ENCODE data around the gene TDRD15.
"Not testable (repeated sequence)": the region's sequence is repeated elsewhere in the genome, so short reads cannot be mapped to it uniquely, and the experiment has no call there.

TDRD15 gene

GRCh38 chr2:21123473-21124393, at the start of gene TDRD15:
TSS of gene TDRD15 (plus strand) at chr2:21123968. CDS start at chr2:21137468, 13,500 bp downstream.
- no peak for FAIRE-seq

- FAIRE-seq, result no peak
These were observed 45.5 kb upstream of the TDRD15 start for GRCh38 chr2:21078296-21078695.

GRCh38 chr2:21083482-21083881, 40.3 kb upstream of the TDRD15 start:
- FAIRE-seq, result no peak

- no peak for FAIRE-seq
These were observed 39.4 kb upstream of the TDRD15 start for GRCh38 chr2:21084401-21084800.

GRCh38 chr2:21092308-21092869, 31.4 kb upstream of the TDRD15 start:
- FAIRE-seq, result no peak

- no peak for FAIRE-seq
These were observed 28.6 kb upstream of the TDRD15 start for GRCh38 chr2:21095178-21095577.

- no peak for FAIRE-seq
These were observed 28.1 kb upstream of the TDRD15 start for GRCh38 chr2:21095714-21096113.

GRCh38 chr2:21096458-21096857, 27.3 kb upstream of the TDRD15 start:
- no peak for FAIRE-seq

GRCh38 chr2:21097331-21097730, 26.4 kb upstream of the TDRD15 start:
- FAIRE-seq, result no peak

- no peak for FAIRE-seq
These were observed 25.5 kb upstream of the TDRD15 start for GRCh38 chr2:21098294-21098693.

- no peak for FAIRE-seq
These were observed 24.4 kb upstream of the TDRD15 start for GRCh38 chr2:21099281-21099907.

- not testable (repeated sequence) for FAIRE-seq
These were observed 22.1 kb upstream of the TDRD15 start for GRCh38 chr2:21101514-21102155.

- FAIRE-seq, result no peak
These were observed 21.4 kb upstream of the TDRD15 start for GRCh38 chr2:21102356-21102755.

- peak; percentile 67 for FAIRE-seq
These were observed 20.4 kb upstream of the TDRD15 start for GRCh38 chr2:21103274-21103891.

- no peak for FAIRE-seq
These were observed 19.6 kb upstream of the TDRD15 start for GRCh38 chr2:21104030-21104660.

- FAIRE-seq, result no peak
These were observed 12.8 kb upstream of the TDRD15 start for GRCh38 chr2:21111012-21111411.

GRCh38 chr2:21117688-21118087, 6.1 kb upstream of the TDRD15 start:
- FAIRE-seq, result no peak

- FAIRE-seq, result peak; percentile 72
These were observed 5.4 kb upstream of the TDRD15 start for GRCh38 chr2:21118302-21118920.

GRCh38 chr2:21131861-21132260, 8.1 kb downstream of the TDRD15 start:
- no peak for FAIRE-seq

GRCh38 chr2:21135585-21135984, 11.8 kb downstream of the TDRD15 start:
- FAIRE-seq, result no peak

- FAIRE-seq, result no peak
These were observed 18.4 kb downstream of the TDRD15 start for GRCh38 chr2:21142149-21142548.

- no peak for FAIRE-seq
These were observed 22.9 kb downstream of the TDRD15 start for GRCh38 chr2:21146638-21147037.

Measured in endometrium (tissue), 2 donors.